Breast epithelium (tissue), 4 donors: Measurements from ENCODE around the gene ZC3H12D. TPM values are rescaled to one million over a fixed set of nuclear protein-coding genes. Genes with fewer than 3 reads are reported as not detected.

ENCODE experiments used
- DNase-seq, 2 donors: peaks; one replicate each; pipeline ENCODE4 v3.0.0-alpha.2; 2019; ENCODE audit warnings: low spot score in 2 of 2
- H3K27ac ChIP-seq, 2 donors: fragments of 200-600 bp; sonication (generic) in 1 of 2; one replicate each; pipeline ENCODE4 v1.5.1; 2016 to 2019; ENCODE audit warnings: mild to moderate bottlenecking in 1 of 2
- H3K27me3 ChIP-seq, 2 donors: fragments of 200-600 bp; sonication (generic) in 1 of 2; one replicate each; pipeline versions ENCODE4 v1.5.1 to v1.6.0; 2017 to 2019; ENCODE audit warnings: control low read depth in 1 of 2, mild to moderate bottlenecking in 1 of 2
- H3K36me3 ChIP-seq: fragments of 200-600 bp; one replicate; pipeline ENCODE4 v1.5.1; 2019
- H3K4me1 ChIP-seq, 2 donors: fragments of 200-600 bp; sonication (generic); one replicate each; pipeline ENCODE4 v1.5.1; 2016 to 2019; ENCODE audit warnings: control low read depth in 1 of 2
- H3K4me3 ChIP-seq, 3 donors: fragments of 200-600 bp; sonication (generic); 1 replicate in 2 of 3; 2 replicates in 1 of 3; pipeline ENCODE4 v1.5.1; 2016 to 2019; ENCODE audit warnings: mild to moderate bottlenecking in 3 of 3, moderate library complexity in 2 of 3
- H3K9me3 ChIP-seq, 2 donors: fragments of 200-600 bp; sonication (generic) in 1 of 2; one replicate each; pipeline ENCODE4 v1.5.1; 2016 to 2019; ENCODE audit warnings: control low read depth in 1 of 2
- CTCF ChIP-seq, 3 donors: fragments of 450-650 bp; IDR thresholded peaks; one replicate each; pipeline ENCODE4 v1.5.1; 2016 to 2017; ENCODE audit warnings: antibody characterized with exemption in 3 of 3, mild to moderate bottlenecking in 3 of 3, moderate library complexity in 3 of 3
- POLR2A ChIP-seq: fragments of 450-650 bp; IDR thresholded peaks from one replicate; pipeline ENCODE4 v1.6.1; 2016; ENCODE audit warnings: antibody characterized with exemption, mild to moderate bottlenecking, moderate library complexity
- POLR2AphosphoS5 ChIP-seq, 3 donors: sonication (generic); formaldehyde crosslinking; IDR thresholded peaks; one replicate each; pipeline ENCODE4 v1.6.1; 2017; ENCODE audit warnings: antibody characterized with exemption in 3 of 3
- intact Hi-C: fragments of 100-400 bp; cut with DNase I; formaldehyde crosslinking; loops from one replicate; pipeline ENCODE4 v1.15.1; 2023; ENCODE audit warnings: low total_unique reads
- total RNA-seq, 3 donors: library from RNA; depleted of rRNA; stranded (reverse); fragments of >200 nt; gene quantifications; one replicate each; pipeline ENCODE4 v1.1.0, GENCODE V29; 2016

ZC3H12D gene
- total RNA-seq, 3 donors from 2014 or later, result 2.3 to 6.4 (median 3.8) TPM

- Histone ChIP-seq H3K9me3 (no peaks in the 10 kb centered on the region), H3K4me1 (no peaks in the 10 kb centered on the region), H3K27me3 (no peaks in the 10 kb centered on the region), H3K36me3 (no peaks in the 10 kb centered on the region), H3K4me3 (no peak overlapping the region), H3K27ac (no peak overlapping the region)
- no peak for TF ChIP-seq POLR2A
- TF ChIP-seq POLR2AphosphoS5 (IDR thresholded peaks at IDR 0.05), result no peak
- TF ChIP-seq CTCF (IDR thresholded peaks at IDR 0.05), result no peak
- no peak for DNase-seq
- intact Hi-C loops, result no loop called here
Measured at GRCh38 chr6:149414821-149415220, 70.0 kb downstream of the ZC3H12D start.

DNA sequence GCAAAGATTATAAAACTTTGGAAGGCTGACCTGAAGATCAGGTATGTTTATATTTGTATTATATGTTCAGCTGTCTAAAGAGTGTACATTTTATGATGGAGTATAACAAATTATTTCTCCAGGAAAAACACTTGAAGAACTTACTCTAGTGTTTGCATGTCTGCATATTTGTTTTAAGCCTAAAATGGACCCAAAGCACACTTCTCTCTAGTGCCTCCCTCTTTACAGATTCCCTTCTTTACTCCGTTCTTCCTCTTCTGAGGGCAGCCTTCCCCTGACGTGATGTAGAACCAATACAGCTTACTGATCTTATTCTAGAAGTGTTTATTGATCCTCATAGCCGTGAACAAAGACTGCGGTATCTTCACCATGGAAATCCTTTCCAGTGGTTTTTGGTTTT lies 70.8 kb downstream of the ZC3H12D start:
- H3K27ac ChIP-seq, result no peak overlapping the region
- TF ChIP-seq CTCF (IDR thresholded peaks at IDR 0.05) (no peak), POLR2A (no peak), POLR2AphosphoS5 (IDR thresholded peaks at IDR 0.05) (no peak)
- no peak for DNase-seq
- H3K4me3 ChIP-seq, result no peak overlapping the region
- no peaks in the 10 kb centered on the region for H3K27me3 ChIP-seq
- H3K9me3 ChIP-seq, result no peaks in the 10 kb centered on the region
- H3K36me3 ChIP-seq, result no peaks in the 10 kb centered on the region
- no peaks in the 10 kb centered on the region for H3K4me1 ChIP-seq
- intact Hi-C loops, result no loop called here

DNA sequence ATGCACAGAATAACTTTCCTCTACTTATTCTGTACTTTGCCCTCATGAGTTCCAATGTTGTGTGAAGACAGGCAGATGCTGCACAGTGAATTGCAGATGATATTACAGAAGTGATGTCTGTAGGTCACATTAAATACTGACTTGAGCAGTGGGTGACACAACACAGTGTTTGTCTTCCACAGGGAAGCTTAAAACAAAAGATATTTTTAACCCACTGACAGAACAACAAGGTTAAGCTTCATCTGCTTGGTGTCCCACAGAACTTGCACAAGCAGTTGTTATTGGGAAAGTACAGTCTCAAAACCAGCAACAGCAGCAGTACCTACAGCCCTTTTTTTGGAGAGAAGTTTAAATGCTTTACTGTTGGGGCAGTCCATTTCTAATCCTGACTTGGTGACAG lies 74.3 kb downstream of the ZC3H12D start:
- TF ChIP-seq POLR2AphosphoS5 (IDR thresholded peaks at IDR 0.05) (no peak), POLR2A (no peak), CTCF (IDR thresholded peaks at IDR 0.05) (no peak)
- no peaks in the 10 kb centered on the region for H3K36me3 ChIP-seq

GRCh38 chr6:149409617-149410016 lies 75.2 kb downstream of the ZC3H12D start:
- Histone ChIP-seq H3K27me3 (no peaks in the 10 kb centered on the region), H3K4me1 (no peaks in the 10 kb centered on the region), H3K27ac (no peak overlapping the region), H3K9me3 (no peaks in the 10 kb centered on the region), H3K4me3 (no peak overlapping the region), H3K36me3 (no peaks in the 10 kb centered on the region)
- TF ChIP-seq CTCF (IDR thresholded peaks at IDR 0.05), result no peak
- no peak for TF ChIP-seq POLR2AphosphoS5 (IDR thresholded peaks at IDR 0.05)
- TF ChIP-seq POLR2A, result no peak
- DNase-seq, result no peak
- intact Hi-C loops, result no loop called here

More for the DNA sequence above, 74.3 kb downstream of the ZC3H12D start:
- Histone ChIP-seq H3K4me1 (no peaks in the 10 kb centered on the region), H3K9me3 (no peaks in the 10 kb centered on the region), H3K4me3 (no peak overlapping the region), H3K27me3 (no peaks in the 10 kb centered on the region), H3K27ac (no peak overlapping the region)
- DNase-seq, result no peak
- intact Hi-C loops, result no loop called here

- intact Hi-C loops, result no loop called here
- no peaks in the 10 kb centered on the region for H3K9me3 ChIP-seq
- no peaks in the 10 kb centered on the region for H3K27me3 ChIP-seq
- DNase-seq, result no peak
- no peaks in the 10 kb centered on the region for H3K36me3 ChIP-seq
- no peak overlapping the region for H3K4me3 ChIP-seq
- no peak overlapping the region for H3K27ac ChIP-seq
- no peaks in the 10 kb centered on the region for H3K4me1 ChIP-seq
- no peak for TF ChIP-seq POLR2AphosphoS5 (IDR thresholded peaks at IDR 0.05)
- TF ChIP-seq CTCF (IDR thresholded peaks at IDR 0.05), result no peak
- no peak for TF ChIP-seq POLR2A
Measured at GRCh38 chr6:149405823-149406765, 78.7 kb downstream of the ZC3H12D start.
